Mesothelial cell of epicardium (in vitro differentiated cells): Measurements from ENCODE around the gene ASMTL. TPM values are rescaled to one million over a fixed set of nuclear protein-coding genes. Genes with fewer than 3 reads are reported as not detected.

ENCODE experiments used
- DNase-seq, 2 experiments: peaks; one replicate each; pipeline ENCODE4 v3.0.0; 2021; ENCODE audit warnings: low spot score in 2 of 2; ENCODE audit not compliant: unreplicated experiment in 2 of 2
- H3K27ac Mint-ChIP-seq: 2 replicates; pipeline ENCODE4 v1.8.0; 2021; ENCODE audit warnings: mixed read lengths
- H3K27me3 Mint-ChIP-seq: 2 replicates; pipeline ENCODE4 v1.8.0; 2021; ENCODE audit warnings: low read depth, mixed read lengths
- H3K36me3 Mint-ChIP-seq: 2 replicates; pipeline ENCODE4 v1.8.0; 2021; ENCODE audit warnings: mixed read lengths
- H3K4me1 Mint-ChIP-seq: 2 replicates; pipeline ENCODE4 v1.8.0; 2021; ENCODE audit warnings: mixed read lengths
- H3K4me3 Mint-ChIP-seq: 2 replicates; pipeline ENCODE4 v1.8.0; 2021; ENCODE audit warnings: mild to moderate bottlenecking, moderate library complexity, mixed read lengths
- H3K9me3 Mint-ChIP-seq: 2 replicates; pipeline ENCODE4 v1.8.0; 2021; ENCODE audit warnings: mixed read lengths
- CTCF ChIP-seq: fragments of 200-600 bp; sonication (generic); IDR thresholded peaks from one replicate; pipeline ENCODE4 v1.5.0; 2021; ENCODE audit warnings: antibody characterized with exemption; ENCODE audit not compliant: unreplicated experiment
- total RNA-seq: library from RNA; stranded (reverse); gene quantifications from 3 replicates; pipeline ENCODE4 v1.2.1, GENCODE V29; 2021

The ASMTL gene
- total RNA-seq, 1 donor from 2014 or later = 31.9 TPM

- Mint-ChIP-seq H3K27ac (no peak overlapping the region), H3K4me3 (no peak overlapping the region), H3K9me3 (no peaks in the 10 kb centered on the region), H3K36me3 (no peaks in the 10 kb centered on the region), H3K27me3 (peaks cover 27% of the 10 kb centered on the region), H3K4me1 (no peaks in the 10 kb centered on the region)
- DNase-seq = no peak
- no peak for TF ChIP-seq CTCF
Observed at GRCh38 chrX:1462110-1462509, 9.4 kb upstream of the ASMTL start.

GRCh38 chrX:1455948-1456280 lies 3.2 kb upstream of the ASMTL start:
- DNase-seq = no peak
- Mint-ChIP-seq H3K27ac (no peak overlapping the region), H3K27me3 (peaks cover 6% of the 10 kb centered on the region), H3K4me1 (no peaks in the 10 kb centered on the region), H3K9me3 (no peaks in the 10 kb centered on the region), H3K4me3 (no peak overlapping the region), H3K36me3 (no peaks in the 10 kb centered on the region)
- no peak for TF ChIP-seq CTCF

DNA sequence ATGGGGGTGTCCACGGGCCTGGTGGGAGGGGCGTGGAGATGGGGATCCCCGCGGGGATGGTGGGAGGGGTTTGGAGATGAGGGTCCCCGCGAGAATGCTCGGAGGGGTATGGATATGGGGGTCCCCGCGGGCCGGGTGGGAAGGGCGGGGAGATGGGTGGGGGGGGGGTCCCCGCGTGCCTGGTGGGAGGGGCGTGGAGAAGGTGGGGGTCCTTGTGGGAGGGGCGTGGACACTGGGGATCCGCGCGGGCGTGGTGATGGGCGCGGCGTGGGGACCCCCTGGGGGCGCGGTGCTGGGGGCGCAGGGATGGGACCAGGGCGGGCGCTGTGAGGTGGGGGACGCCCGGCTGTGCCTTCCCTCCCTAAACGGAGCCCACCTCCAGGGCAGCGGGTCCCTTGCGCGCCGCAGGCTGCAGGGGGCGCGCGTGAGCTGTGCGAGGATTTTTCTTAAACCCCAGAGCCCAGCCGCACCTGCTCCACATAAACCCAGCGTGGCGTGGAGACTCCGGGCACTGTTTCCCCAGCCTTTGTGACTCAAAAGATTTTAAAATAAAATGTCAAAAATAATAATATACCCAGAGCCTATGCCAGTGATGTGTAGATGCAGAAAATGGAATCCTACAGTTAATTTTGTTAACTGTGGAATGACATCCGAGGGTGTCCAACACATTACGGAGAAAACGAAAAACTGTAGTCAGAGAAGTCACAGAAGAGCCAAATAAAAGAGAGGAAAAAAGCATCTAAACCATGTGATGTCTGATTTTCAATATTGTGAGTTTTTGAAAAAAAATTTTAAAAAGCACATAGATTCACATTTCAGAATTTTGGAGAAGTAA lies 1.5 kb upstream of the ASMTL start:
- no peak overlapping the region for H3K27ac Mint-ChIP-seq
- H3K4me3 Mint-ChIP-seq = peak overlapping the region; percentile 53
- peak; percentile 89 for TF ChIP-seq CTCF
- H3K36me3 Mint-ChIP-seq = peaks cover 10% of the 10 kb centered on the region
- H3K27me3 Mint-ChIP-seq = peaks cover 6% of the 10 kb centered on the region
- H3K4me1 Mint-ChIP-seq = no peaks in the 10 kb centered on the region
- H3K9me3 Mint-ChIP-seq = peaks cover 10% of the 10 kb centered on the region
- DNase-seq = peak; percentile 69 to 94

GRCh38 chrX:1453395-1453783 lies 680 bp upstream of the ASMTL start:
- DNase-seq = no peak
- no peak for TF ChIP-seq CTCF
- peaks cover 18% of the 10 kb centered on the region for H3K36me3 Mint-ChIP-seq
- peak overlapping the region; percentile 94 for H3K27ac Mint-ChIP-seq
- H3K4me3 Mint-ChIP-seq = peak overlapping the region; percentile 87
- H3K27me3 Mint-ChIP-seq = peaks cover 6% of the 10 kb centered on the region
- no peaks in the 10 kb centered on the region for H3K4me1 Mint-ChIP-seq
- H3K9me3 Mint-ChIP-seq = peaks cover 18% of the 10 kb centered on the region

- no peaks in the 10 kb centered on the region for H3K4me1 Mint-ChIP-seq
- TF ChIP-seq CTCF = no peak
- H3K27ac Mint-ChIP-seq = no peak overlapping the region
- peaks cover 30% of the 10 kb centered on the region for H3K36me3 Mint-ChIP-seq
- H3K9me3 Mint-ChIP-seq = peaks cover 31% of the 10 kb centered on the region
- H3K4me3 Mint-ChIP-seq = peak overlapping the region; percentile 89
- peak in 1 of 2 experiments; percentile 19 for DNase-seq
- H3K27me3 Mint-ChIP-seq = peaks cover 6% of the 10 kb centered on the region
Observed at GRCh38 chrX:1451661-1452515, 821 bp downstream of the ASMTL start.
